ENCODE measurements around the gene PARN.

- TF ChIP-seq CTCF (IDR thresholded peaks at IDR 0.05) (no peak), POLR2A (IDR thresholded peaks at IDR 0.05) (no peak)
Measured at GRCh38 chr16:14500791-14501190, 129.3 kb downstream of the PARN start.

Data from thyroid gland (tissue), 4 donors.